GM19395 (cell line): ENCODE measurements around the gene YPEL1.
"Not testable (repeated sequence)": the region's sequence is repeated elsewhere in the genome, so short reads cannot be mapped to it uniquely, and the experiment has no call there.

Experiments used
- ATAC-seq: cut with Tn5 transposase; IDR thresholded peaks from one replicate; pipeline ENCODE4 v1.9.1; 2021; ENCODE audit warnings: mild to moderate bottlenecking, moderate library complexity; ENCODE audit not compliant: unreplicated experiment

Gene YPEL1

DNA sequence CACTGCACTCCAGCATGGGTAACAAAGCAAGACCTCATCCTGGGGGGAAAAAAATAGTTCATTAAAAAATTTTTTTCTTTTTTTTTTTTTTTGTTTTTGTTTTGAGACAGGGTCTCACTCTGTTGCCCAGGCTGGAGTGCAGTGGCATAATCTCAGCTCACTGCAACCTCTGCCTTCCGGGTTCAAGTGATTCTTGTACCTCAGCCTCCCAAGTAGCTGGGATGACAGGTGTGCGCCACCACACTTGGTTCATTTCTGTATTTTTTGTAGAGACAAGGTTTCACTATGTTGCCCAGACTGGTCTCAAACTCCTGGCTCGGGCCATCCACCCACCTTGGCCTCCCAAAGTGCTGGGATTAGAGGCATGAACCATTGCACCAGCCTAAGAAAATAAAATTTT is 11.1 kb downstream of the YPEL1 start:
- ATAC-seq: not testable (repeated sequence)

DNA sequence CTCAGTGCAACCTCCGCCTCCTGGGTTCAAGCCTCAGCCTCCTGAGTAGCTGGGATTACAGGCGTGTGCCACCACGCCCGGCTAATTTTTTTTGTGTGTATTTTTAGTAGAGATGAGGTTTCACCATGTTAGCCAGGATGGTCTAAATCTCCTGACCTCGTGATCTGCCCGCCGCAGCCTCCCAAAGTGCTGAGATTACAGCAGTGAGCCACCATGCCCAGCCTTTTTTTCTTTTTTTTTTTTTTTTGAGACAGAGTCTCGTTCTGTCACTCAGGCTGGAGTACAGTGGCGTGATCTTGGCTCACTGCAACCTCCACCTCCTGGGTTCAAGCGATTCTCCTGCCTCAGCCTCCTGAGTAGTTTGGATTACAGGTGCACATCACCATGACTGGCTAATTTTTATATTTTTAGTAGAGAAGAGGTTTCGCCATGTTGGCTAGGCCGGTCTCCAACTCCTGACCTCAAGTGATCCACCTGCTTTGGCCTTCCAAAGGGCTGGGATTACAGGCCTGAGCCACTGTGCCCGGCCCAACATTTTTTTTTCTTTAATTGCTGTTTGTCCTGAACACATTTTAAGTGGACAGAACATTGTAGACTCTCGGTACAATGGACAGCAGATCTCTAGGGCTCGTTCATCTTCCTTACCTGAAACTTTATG is 14.3 kb downstream of the YPEL1 start:
- ATAC-seq: not testable (repeated sequence)

DNA sequence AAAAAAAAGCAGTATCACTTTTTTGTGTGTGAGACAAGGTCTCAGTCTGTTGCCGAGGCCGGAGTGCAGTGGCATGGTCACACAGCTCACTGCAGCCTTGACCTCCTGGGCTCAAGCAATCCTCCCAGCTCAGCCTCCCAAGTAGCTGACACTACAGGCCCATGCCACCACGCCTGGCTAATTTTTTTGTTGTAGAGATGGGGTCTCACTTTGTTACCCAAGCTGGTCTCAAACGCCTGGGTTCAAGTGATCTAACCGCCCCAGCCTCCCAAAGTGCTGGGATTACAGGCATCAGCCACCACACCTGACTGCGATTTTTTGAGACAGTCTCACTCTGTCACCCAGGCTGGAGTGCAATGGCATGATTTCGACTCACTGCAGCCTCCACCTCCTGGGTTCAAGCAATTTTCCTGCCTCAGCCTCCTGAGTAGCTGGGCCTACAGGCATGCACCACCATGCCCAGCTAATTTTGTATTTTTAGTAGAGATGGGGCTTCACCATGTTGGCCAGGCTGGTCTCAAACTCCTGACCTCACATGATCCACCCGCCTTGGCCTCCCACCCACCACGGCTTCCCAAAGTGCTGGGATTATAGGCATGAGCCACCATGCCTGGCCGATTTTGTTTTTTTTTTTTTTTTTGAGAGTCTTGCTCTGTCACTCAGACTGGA is 15.3 kb downstream of the YPEL1 start:
- not testable (repeated sequence) for ATAC-seq

DNA sequence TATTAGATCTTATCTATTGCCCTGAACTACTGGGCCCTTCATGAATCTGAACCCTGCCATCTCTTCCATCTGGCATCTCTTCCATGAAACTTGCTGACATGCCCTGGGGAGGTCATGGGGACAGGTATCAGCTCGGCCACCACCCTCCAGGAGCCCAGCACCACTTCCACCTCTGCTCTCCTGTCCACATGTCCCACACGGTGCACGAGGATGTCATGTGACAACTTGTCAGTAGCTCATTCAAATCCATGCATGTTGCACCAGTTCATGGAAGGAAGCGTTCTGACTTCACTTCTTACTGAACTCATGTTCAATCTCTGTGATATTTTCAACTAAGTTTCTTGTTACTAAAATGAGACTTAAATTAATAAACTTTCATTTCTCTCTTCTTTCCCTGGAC is 16.6 kb downstream of the YPEL1 start:
- no peak for ATAC-seq

DNA sequence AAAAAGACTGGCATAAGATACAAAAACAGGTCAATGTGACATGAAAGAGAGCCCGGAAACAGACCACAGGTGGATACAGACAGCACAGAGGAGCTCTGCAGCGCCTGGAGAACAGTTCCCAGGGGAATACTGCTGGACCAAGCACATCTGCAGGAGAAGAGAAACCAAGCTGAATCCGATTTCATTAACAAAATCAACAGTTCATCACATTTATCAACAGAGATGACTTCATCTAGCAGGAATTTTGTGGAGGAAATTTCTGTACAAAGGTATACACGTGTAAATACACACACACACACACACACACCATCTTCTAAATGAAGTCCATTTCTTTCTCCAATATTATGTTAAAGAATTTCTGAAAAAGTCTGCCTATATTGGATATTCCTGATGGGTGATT is 17.1 kb downstream of the YPEL1 start:
- ATAC-seq: no peak

DNA sequence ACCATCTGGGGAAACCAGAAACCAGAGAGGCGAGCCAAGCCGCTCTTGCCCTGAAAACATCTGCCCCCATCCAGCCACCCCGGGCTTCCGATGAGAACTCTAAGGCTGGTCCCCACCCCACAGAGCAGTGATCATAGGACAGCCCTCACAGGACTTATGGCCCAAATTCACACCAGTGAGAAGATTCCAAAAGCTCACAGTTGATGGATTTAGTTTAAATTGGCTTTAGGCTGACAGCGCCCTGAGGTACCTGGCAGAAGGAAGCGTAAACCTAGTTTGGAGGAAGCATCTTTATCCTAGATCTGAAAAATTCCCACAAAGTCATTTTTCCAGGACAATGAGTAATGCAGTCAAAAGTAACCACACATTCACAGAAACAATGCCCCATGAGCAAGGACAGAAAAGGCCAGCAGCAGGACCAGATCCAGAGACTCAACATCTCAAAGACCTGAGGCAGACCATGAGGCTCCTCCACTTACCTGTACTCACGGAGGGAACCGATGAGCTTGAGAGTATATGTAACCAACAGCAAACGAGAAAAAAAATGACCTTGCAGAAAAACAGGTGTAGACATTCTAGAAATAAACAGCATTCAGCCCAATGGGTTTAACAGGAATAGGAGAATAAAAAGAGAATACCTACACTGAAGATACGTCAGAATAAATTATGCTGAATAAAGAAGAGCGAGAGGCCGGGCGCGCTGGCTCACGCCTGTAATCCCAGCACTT is 19.0 kb downstream of the YPEL1 start:
- not testable (repeated sequence) for ATAC-seq

DNA sequence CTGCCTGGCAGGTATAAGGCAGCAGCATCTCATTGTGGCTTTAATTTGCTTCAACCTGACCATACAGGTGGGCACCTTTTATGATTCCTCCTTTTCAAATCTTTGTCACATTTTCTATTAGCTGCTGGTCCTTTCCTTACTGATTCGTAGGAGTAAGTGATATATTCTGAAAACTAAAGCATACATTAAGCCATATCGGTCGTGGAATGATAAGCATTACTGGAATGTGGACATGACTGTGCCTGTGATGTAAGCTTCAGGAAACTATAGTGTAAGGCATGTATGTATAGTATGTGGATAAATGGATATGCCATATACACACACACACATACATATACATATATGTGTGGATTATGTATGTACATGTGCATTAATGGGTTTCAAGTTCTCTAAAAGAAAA is 20.8 kb downstream of the YPEL1 start:
- ATAC-seq: no peak

DNA sequence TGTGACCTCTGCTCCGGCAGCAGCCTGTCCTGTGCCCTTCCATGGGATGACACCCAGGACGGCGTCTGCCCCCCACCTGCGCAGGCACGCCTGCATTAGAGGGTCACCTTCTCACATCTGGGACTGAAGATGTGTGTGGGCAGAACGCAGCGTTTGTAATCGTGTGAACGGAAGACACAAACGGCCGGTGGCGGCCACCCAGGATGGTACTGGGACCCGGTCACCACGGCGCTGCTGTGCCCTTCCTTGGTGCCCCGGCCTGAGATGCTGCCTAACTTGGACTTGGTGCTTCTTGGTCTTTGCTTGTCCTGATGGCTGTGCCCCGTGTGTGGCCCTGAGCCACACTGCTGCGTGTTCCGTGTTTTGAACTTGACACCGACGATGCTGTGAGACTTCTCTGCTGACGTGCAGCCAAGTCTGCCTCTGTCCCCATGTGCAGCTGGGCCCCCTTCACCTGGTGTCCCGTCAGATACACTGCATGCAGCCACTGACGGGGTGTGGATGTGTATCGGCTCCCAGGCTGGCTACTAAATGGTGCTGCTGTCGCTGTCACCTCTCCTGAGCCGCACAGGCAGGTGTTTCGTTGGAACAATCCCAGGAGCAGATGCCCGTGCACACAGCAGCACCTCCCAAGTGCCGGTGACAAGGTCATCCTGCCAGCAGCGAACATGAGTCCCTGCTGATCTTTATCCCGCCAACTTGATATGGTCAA is 21.4 kb downstream of the YPEL1 start:
- no peak for ATAC-seq

DNA sequence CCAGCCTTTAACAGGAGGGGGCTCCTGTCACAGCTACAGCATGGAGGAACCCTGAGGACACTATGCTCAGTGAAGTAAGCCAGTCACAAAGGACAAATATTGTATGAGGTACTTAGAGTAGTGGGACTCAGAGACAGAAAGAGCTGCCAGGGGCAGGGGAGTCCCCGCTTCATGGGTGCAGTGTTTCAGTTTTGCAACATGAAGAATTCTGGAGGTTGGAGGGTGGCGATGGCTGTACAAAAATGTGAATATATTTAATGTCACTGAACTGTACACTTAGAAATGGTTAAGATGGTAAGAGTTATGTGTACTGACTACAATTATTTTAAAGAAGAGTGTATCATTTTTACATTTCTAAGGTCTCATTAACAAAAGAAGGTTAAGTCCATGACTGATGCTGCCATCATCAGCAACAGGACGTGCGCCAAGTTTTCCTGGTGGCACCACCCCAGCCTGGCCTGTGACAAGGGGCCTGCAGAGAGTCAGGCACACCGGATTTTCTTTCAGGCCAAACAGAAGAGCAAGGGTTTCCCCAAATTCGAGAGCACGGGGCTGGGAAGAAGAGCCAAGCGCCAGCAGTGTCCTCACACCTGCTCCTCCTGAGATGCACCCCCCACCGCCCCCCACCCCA is 22.1 kb downstream of the YPEL1 start:
- no peak for ATAC-seq

DNA sequence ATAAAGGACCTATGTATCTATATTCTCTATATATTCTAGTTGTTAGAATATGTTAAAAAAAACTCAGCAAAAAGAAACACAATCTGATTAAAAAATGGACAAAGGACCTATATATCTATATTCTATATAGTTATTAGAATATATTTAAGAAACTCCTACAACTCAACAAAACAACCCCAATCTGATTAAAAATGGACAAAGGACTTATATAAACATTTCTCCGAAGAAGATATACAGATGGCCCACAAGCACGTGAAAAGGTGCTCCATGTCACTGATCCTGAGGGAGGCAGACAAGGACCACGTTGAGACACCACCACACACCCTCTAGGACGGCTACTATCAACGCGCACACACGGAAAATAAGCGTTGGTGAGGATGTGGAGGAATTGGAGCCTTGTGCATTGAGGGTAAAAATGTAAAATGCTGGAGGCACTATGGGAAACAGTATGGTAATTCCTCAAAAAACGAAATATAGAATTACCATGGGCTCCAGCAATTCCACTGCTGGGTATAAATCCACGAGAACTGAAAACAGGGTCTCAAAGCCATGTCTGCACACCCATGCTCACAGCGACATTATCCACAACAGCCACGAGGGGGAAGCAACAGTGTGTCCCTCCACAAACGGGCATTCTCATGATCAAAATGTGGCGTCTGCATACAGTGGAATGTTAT is 22.7 kb downstream of the YPEL1 start:
- no peak for ATAC-seq

DNA sequence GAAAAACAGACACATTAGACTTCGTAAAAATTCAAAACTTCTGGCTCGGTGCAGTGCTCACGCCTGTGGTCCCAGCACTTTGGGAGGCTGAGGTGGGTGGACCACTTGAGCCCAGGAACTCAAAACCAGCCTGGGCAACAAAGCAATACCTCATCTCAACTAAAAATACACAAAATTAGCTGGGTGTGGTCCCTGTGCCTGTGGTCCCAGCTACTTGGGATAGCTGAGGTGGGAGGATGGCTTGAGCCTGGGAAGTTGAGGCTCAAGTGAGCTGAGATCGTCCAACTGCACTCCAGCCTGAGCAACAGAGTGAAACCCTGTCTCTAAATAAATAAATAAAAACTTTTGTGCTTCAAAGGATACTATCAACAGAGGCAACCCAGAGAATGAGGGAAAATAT is 23.7 kb downstream of the YPEL1 start:
- no peak for ATAC-seq

DNA sequence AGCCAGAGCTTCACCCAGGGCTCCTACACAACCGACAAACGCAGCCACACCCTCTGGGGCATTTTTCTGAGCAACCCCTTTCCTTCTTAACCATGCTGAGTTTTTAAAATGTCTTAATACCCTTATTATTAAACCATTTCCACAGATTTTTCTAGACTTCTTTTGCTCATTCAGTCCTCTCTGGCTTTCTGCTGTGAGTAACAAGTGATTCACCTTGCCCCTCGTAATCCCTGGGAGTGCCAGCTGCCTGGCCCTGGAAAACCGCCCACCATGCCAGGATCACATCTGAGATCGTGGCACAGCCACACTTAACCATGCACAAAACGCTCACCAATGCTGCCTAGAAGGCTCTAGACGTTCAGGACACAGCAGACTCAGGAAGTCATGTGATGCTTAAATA is 25.4 kb downstream of the YPEL1 start:
- ATAC-seq: no peak

DNA sequence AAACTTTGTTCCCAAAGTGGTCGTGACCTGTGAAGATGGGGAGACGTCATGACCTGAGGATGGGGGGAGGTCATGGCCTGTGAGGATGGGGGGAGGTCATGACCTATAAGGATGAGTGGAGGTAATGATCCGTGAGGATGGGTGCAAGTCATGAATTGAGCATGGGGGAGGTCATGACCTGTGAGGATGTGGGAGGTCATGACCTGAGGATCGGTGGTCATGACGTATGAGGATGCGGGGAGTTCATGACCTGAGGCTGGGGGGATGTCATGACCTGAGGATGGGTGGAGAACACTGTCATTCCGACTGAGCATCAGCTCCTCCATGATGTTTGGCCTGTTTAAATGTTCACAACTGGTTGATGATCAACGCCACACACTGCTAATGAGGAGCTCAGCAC is 25.9 kb downstream of the YPEL1 start:
- ATAC-seq: no peak

DNA sequence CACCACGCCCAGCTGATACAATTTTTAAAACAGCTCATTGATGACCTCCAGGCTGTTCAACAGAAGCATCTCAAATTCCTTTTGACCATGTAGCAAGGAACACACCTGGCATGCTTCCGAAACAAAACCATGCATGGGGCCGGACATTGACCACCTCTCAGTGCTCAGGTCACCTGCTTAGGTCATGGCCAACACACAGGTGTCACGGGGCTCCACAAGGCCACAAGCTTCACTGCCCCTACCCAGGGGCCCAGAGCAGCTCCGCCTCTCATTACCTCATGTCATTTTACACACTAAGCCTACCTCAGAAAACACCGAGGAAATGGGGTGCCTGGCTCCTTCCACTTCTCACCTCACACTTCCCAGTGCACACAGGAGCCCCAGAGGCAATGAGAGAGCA is 26.6 kb downstream of the YPEL1 start:
- no peak for ATAC-seq

DNA sequence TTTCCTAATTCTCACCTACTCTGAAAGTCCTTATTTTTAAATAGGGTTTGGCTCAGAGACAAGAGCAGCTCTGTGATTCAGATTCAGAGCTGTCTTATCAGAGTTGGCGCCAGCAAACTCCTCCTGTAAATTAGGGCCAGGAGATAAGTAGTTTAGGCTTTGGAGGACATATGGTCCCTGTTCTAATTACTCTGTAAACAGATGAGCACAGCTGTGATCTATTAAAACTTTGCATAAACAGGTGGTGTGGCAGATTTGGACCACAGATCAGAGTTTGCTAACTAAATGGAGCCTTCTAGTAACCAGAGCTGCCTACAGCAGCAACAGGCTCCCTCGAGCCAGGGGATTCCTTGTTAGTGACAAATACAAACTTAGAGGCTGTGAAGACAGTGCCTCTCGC is 27.9 kb downstream of the YPEL1 start:
- ATAC-seq: no peak

DNA sequence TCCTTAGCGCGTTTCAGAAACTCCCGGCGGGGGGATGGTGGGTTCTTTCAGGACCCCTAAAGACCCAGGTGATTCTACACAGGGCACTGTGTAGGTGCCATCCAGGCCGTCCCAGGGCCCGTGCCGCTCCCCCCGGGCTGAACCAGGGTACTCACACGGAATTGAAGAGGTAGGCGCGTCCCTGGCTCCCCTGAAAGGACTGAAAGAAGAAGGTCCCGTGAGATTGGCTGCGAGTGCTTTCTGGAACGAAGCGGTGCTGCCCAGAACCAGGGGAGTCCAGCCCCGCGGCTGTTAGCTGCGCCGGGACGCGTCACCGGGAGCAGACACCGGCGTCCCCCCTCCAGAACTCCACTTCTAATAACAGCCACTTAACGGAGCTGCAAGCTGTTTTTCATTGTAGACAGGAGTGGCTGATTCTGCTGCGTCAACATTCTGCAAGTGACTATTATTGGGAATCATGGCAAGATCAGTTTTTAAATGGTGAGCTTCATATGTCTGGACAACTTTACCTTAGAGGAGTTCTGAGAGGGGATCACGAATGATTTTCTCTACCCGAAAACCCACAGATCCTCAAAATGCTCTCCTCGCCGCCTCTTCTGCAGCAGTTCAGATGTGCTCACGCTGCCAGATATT is 31.8 kb downstream of the YPEL1 start:
- ATAC-seq: no peak

DNA sequence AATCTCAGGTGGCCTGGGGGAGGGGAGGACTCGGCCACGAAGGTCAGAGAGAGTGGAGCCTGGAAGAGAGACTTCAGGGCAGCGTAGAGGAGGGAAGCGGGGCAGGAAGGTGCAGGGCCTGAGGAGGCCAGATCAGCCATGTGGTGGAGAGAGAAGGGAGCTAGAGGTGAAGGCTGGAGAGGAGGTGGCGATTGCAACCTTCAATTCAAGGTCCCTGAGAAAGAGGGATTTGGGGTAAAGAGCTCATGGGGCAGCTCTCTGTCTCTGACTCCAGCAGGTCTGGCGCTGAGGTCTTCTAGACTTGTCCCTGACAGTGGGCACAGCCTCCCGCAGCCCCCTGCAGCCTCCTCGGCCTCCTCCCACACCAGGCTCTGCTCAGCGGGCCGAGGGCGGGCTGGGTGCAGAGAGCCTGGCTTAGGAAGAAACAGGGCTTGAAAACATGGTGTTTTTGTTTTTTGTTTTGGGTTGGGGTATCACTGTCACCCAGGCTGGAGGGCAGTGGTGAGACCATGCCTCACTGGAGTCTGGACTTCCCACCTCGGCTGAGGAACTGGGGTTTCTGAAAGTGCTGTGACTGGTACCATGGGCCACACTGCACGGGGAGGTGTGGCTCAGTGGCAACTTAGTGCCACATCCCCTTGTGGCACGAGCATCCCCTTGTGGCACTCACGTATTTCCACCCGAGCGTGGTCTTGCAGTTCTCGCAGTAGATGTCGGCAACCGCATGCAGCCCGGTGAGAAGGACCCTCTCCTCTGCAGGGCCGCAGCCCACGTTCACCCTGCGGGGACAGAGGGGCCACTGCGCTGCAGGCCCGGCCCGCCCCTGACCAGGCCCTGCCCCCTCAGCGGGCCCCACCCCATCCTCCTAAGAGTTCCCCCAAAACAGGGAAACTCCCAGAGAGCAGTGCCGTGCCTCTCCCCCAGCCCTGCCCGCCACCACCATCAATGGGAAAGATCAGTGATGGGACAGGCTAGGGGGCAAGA is 32.6 kb downstream of the YPEL1 start:
- no peak for ATAC-seq

DNA sequence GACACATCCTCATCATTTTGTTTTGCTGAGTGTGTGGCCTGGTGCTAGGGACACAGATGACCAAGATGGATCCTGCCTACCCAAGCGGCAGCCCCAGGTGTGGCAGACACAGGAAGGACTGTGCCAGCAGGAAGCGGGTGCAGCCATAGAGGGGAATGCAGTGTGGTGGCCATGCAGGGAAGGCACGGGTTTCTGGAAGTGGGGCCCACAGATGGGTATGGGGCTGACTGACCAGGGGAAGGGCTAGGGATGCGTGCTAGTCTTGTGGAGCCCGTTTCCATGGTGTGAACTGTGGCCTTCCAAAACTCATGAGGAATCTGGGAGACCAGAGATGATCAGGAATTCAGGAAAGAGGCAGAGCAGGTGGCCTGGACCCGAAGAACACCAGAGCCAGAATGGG is 33.5 kb downstream of the YPEL1 start:
- no peak for ATAC-seq

DNA sequence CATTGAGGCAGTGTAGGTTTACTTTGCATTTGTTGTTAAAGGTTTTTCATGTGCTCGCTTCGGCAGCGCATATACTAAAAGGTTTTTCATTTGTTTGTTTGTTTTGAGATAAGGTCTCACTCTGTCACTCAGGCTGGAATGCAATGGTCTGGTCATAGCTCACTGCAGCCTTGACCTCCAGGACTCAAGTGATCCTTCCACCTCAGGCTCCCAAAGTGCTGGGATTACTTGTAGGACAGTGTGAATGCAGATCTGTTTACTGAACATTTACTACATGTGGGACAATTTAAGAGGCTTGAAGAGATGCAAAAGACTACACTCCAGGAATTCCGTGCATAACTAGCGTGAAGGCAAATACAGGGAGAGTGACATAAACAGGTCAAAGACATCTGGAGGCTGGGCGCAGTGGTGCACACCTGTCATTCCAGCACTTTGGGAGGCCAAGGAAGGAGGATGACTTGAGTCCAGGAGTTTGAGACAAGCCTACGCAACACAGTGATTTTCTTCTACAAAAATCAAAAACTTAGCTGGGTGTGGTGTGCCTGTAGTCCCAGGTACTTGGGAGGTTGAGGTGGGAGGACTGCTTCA is 34.1 kb downstream of the YPEL1 start:
- ATAC-seq: no peak
